ENCODE data around the gene LPP. TPM values are rescaled to one million over a fixed set of nuclear protein-coding genes. Genes with fewer than 3 reads are reported as not detected.

Gene LPP
- total and polyA plus RNA-seq, 10 of the 15 experiments (the other 5 are each of a cell fraction or from before 2014, with no cell fraction given), result under 0.01 to 0.62 (median 0.03) TPM

DNA sequence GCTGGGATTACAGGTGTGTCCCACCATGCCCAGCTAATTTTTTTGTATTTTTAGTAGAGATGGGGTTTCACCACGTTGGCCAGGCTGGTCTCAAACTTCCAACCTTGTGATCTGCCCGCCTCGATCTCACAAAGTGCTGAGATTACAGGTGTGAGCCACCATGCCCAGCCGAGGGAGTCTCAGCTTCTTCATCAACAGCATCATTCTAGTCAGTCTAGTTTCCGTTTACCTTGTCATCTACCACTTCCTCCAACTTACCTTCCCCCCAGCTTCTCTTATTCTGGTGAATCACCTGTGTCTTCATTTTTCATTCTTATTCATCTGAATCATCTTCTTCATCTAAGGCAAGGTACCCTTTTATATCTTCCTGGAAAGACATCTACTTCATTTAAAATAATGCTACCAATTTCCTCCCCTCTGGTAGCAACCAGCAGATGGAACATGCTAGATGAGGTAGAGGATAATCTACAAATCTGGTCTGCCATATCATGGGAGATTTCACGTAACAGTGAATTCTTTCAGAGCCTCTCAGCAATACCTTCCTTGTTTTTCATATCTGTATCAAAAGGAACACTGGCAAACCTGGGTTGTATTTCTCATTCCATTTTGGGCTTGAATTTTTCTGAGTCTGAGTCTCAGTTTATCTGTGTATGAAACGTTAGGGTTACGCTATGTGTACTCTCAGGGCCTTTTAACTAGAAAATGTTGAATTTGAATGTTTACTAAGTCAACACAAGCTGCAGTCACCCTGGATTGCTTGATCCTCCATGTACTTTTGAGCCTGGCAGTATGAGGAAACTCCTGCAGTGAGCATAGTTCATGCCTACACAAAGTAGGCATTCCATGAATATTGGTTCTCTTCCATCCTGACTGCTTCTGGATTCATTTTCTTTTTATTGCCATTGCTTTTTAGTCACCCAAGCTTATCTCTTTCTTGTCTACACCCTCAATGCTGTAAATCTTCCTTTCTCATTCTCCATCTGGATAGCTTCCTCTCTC is 16.8 kb downstream of the LPP start (continued):
- TF ChIP-seq, protein P1, sequence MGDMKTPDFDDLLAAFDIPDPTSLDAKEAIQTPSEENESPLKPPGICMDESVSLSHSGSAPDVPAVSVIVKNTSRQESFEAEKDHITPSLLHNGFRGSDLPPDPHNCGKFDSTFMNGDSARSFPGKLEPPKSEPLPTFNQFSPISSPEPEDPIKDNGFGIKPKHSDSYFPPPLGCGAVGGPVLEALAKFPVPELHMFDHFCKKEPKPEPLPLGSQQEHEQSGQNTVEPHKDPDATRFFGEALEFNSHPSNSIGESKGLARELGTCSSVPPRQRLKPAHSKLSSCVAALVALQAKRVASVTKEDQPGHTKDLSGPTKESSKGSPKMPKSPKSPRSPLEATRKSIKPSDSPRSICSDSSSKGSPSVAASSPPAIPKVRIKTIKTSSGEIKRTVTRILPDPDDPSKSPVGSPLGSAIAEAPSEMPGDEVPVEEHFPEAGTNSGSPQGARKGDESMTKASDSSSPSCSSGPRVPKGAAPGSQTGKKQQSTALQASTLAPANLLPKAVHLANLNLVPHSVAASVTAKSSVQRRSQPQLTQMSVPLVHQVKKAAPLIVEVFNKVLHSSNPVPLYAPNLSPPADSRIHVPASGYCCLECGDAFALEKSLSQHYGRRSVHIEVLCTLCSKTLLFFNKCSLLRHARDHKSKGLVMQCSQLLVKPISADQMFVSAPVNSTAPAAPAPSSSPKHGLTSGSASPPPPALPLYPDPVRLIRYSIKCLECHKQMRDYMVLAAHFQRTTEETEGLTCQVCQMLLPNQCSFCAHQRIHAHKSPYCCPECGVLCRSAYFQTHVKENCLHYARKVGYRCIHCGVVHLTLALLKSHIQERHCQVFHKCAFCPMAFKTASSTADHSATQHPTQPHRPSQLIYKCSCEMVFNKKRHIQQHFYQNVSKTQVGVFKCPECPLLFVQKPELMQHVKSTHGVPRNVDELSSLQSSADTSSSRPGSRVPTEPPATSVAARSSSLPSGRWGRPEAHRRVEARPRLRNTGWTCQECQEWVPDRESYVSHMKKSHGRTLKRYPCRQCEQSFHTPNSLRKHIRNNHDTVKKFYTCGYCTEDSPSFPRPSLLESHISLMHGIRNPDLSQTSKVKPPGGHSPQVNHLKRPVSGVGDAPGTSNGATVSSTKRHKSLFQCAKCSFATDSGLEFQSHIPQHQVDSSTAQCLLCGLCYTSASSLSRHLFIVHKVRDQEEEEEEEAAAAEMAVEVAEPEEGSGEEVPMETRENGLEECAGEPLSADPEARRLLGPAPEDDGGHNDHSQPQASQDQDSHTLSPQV (IDR thresholded peaks at IDR 0.05), result no peak
- no peak for TF ChIP-seq KAT2A (conservative IDR thresholded peaks at IDR 0.05; ENCODE audit: control insufficient read depth, low read depth, low read length)
- TF ChIP-seq STAT1 (conservative IDR thresholded peaks at IDR 0.05), result no peak
- no peak for TF ChIP-seq NRF1 (conservative IDR thresholded peaks at IDR 0.05; ENCODE audit: low read depth, low read length)
- TF ChIP-seq TCF12 (IDR thresholded peaks at IDR 0.05; ENCODE audit: low read depth, low read length), result no peak
- no peak for TF ChIP-seq SMAD1 (IDR thresholded peaks at IDR 0.05; ENCODE audit: low read depth, partially characterized antibody)
- TF ChIP-seq, protein P2, sequence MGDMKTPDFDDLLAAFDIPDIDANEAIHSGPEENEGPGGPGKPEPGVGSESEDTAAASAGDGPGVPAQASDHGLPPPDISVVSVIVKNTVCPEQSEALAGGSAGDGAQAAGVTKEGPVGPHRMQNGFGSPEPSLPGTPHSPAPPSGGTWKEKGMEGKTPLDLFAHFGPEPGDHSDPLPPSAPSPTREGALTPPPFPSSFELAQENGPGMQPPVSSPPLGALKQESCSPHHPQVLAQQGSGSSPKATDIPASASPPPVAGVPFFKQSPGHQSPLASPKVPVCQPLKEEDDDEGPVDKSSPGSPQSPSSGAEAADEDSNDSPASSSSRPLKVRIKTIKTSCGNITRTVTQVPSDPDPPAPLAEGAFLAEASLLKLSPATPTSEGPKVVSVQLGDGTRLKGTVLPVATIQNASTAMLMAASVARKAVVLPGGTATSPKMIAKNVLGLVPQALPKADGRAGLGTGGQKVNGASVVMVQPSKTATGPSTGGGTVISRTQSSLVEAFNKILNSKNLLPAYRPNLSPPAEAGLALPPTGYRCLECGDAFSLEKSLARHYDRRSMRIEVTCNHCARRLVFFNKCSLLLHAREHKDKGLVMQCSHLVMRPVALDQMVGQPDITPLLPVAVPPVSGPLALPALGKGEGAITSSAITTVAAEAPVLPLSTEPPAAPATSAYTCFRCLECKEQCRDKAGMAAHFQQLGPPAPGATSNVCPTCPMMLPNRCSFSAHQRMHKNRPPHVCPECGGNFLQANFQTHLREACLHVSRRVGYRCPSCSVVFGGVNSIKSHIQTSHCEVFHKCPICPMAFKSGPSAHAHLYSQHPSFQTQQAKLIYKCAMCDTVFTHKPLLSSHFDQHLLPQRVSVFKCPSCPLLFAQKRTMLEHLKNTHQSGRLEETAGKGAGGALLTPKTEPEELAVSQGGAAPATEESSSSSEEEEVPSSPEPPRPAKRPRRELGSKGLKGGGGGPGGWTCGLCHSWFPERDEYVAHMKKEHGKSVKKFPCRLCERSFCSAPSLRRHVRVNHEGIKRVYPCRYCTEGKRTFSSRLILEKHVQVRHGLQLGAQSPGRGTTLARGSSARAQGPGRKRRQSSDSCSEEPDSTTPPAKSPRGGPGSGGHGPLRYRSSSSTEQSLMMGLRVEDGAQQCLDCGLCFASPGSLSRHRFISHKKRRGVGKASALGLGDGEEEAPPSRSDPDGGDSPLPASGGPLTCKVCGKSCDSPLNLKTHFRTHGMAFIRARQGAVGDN (IDR thresholded peaks at IDR 0.05), result no peak
- TF ChIP-seq PAX5 (IDR thresholded peaks at IDR 0.05; ENCODE audit: borderline replicate concordance, low read depth, low read length), result no peak
- TF ChIP-seq NR2F1 (conservative IDR thresholded peaks at IDR 0.05), result no peak

Measured in GM12878 (cell line).